Bronchial epithelial cell (primary cell): ENCODE data around the gene CCDC40. TPM values are rescaled to one million over a fixed set of nuclear protein-coding genes. Genes with fewer than 3 reads are reported as not detected.

Experiments
- DNase-seq: peaks from one replicate; pipeline ENCODE4 v3.0.0-alpha.2; 2010; ENCODE audit warnings: low read depth
- FAIRE-seq: peaks from 2 replicates; lab custom pipeline; 2011; peaks lifted over from hg19 to GRCh38; lab: Jason Lieb, UNC
- H3K27me3 ChIP-seq: 2 replicates; pipeline ENCODE4 v1.5.1; 2011; ENCODE audit warnings: low read length; ENCODE audit not compliant: control insufficient read depth, insufficient read depth
- H3K36me3 ChIP-seq: 2 replicates; pipeline ENCODE4 v1.5.1; 2011; ENCODE audit warnings: low read length; ENCODE audit not compliant: control insufficient read depth, insufficient read depth
- H3K4me3 ChIP-seq: 2 replicates; pipeline ENCODE4 v1.5.1; 2011; ENCODE audit warnings: mild to moderate bottlenecking, low read depth, low read length, control low read depth
- total RNA-seq: library from RNA; depleted of rRNA; stranded (reverse); fragments of >200 nt; gene quantifications from 2 replicates; pipeline ENCODE4 v1.2.1, GENCODE V29; 2014
- TF ChIP-seq, protein P1 (sequence below): IDR thresholded peaks from 2 replicates; pipeline ENCODE4 v1.5.1; 2011; ENCODE audit warnings: mild to moderate bottlenecking, moderate library complexity, low read length, control low read depth, inconsistent platforms; ENCODE audit not compliant: insufficient read depth, severe bottlenecking

Gene CCDC40
- total RNA-seq, 1 donor from 2014 or later: 0.79 TPM

DNA sequence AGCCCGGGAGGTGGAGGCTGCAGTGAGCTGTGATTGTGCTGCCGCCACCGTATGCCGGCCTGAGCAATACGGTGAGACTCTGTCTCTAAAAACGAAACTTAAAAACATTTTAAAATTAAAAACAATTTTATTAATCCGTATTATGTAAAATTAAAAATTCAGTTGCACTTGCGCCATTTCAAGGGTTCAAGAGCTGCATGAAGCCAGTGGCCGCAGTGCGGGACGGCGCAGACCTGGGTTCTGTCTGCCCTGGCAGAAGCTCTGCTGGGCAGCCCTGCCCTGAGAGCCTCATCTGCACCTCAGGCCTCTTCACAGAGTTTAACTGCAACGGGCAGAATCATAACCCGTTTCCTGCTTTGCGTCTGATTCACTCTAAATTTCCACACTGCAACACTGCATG is 32.5 kb upstream of the CCDC40 start:
- no peak for FAIRE-seq

GRCh38 chr17:80005360-80006338 is 30.8 kb upstream of the CCDC40 start:
- no peaks in the 10 kb centered on the region for H3K27me3 ChIP-seq
- FAIRE-seq (peak; percentile 7), DNase-seq (no peak)
- H3K36me3 ChIP-seq: peaks cover 9% of the 10 kb centered on the region
- H3K4me3 ChIP-seq: peak overlapping the region; percentile 30
- TF ChIP-seq, protein P1, sequence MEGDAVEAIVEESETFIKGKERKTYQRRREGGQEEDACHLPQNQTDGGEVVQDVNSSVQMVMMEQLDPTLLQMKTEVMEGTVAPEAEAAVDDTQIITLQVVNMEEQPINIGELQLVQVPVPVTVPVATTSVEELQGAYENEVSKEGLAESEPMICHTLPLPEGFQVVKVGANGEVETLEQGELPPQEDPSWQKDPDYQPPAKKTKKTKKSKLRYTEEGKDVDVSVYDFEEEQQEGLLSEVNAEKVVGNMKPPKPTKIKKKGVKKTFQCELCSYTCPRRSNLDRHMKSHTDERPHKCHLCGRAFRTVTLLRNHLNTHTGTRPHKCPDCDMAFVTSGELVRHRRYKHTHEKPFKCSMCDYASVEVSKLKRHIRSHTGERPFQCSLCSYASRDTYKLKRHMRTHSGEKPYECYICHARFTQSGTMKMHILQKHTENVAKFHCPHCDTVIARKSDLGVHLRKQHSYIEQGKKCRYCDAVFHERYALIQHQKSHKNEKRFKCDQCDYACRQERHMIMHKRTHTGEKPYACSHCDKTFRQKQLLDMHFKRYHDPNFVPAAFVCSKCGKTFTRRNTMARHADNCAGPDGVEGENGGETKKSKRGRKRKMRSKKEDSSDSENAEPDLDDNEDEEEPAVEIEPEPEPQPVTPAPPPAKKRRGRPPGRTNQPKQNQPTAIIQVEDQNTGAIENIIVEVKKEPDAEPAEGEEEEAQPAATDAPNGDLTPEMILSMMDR: peak; percentile 97

More for the DNA sequence above, 32.5 kb upstream of the CCDC40 start:
- TF ChIP-seq, protein P1: no peak
- peaks cover 6% of the 10 kb centered on the region for H3K36me3 ChIP-seq
- H3K27me3 ChIP-seq: no peaks in the 10 kb centered on the region
- no peak overlapping the region for H3K4me3 ChIP-seq
- no peak for DNase-seq

DNA sequence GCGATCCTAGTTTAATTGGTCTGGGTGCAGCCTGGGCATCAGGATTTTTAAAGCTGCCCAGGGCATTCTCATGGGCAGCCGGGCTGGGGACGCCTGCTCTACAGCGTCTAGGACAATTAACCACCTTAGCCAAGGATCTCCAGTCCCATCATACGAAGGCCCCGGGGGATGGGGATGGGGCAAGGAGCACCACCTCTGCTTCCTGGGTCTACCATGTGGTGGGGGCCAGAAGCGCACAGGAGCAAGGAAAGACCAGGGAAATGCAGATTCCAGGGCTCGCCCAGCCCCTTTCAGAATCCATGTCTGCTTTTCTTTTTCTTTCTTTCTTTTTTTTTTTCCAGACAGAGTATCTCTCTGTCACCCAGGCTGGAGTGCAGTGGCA is 30.1 kb upstream of the CCDC40 start:
- TF ChIP-seq, protein P1: no peak
- H3K4me3 ChIP-seq: peak overlapping the region; percentile 30
- DNase-seq (no peak), FAIRE-seq (no peak)
- H3K36me3 ChIP-seq: peaks cover 8% of the 10 kb centered on the region
- no peaks in the 10 kb centered on the region for H3K27me3 ChIP-seq

DNA sequence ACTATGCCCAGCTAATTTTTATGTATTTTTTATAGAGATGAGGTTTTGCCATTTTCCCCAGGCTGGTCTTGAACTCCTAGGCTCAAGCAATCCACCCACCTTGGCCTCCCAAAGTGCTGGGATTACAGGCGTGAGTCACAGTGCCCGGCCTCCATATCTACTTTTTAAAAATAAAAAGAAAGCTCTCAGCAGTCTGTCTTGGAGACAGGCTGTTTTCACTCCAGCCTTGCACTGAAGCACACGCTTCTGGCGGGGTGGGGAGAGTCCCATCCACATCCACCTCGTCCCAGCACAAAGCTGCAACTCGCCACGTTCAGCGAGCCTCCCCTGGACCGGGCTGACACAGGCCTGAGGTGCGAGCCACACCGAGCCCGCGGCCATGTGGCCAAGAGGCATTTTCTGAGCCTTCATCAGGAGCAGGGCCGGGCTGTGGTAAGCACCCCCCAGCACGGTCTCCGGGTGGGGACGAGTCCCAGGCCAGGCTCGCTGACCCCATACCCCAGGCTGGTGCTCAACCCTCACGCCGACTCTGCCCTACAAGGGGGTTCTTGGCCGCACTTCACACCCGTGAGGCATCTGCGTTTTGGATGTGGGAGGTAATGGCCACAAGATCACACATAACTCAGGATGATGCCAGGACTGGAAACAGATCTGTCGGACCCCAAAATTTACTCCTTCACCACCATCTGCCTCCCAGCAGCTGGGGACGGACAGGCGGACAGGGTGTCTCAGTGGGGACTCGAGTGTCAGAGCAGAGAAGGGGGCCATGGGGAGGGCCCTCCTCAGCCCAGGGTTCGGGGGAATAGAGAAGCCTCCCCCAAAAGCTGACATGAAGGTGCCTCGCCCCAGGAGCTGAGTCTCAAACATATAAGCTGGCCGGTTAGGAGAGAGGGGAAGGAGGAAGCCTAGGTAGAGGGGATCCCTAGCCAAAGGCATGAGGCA is 29.4 kb upstream of the CCDC40 start:
- FAIRE-seq (no peak), DNase-seq (no peak)
- TF ChIP-seq, protein P1: no peak
- Histone ChIP-seq H3K36me3 (peaks cover 6% of the 10 kb centered on the region), H3K27me3 (no peaks in the 10 kb centered on the region), H3K4me3 (no peak overlapping the region)

- TF ChIP-seq, protein P1: no peak
- FAIRE-seq (no peak), DNase-seq (no peak)
- H3K4me3 ChIP-seq: no peak overlapping the region
- peaks cover 5% of the 10 kb centered on the region for H3K36me3 ChIP-seq
- no peaks in the 10 kb centered on the region for H3K27me3 ChIP-seq
Measured at GRCh38 chr17:80007939-80008338, 28.5 kb upstream of the CCDC40 start.
